Tibial nerve (tissue), 4 donors: ENCODE measurements around the gene CHRM4. TPM values are rescaled to one million over a fixed set of nuclear protein-coding genes. Genes with fewer than 3 reads are reported as not detected.
A peak's percentile ranks its signal among the peaks of the same experiment; 100 is the strongest.

Source experiments
- DNase-seq, 2 donors: peaks; one replicate each; pipeline ENCODE4 v3.0.0-alpha.2; 2019; ENCODE audit warnings: low spot score in 2 of 2
- H3K27ac ChIP-seq, 4 donors: fragments of 200-600 bp; sonication (generic) in 3 of 4; one replicate each; pipeline ENCODE4 v1.5.1; 2017 to 2019; ENCODE audit warnings: mild to moderate bottlenecking in 1 of 4
- H3K27me3 ChIP-seq, 2 donors: fragments of 200-600 bp; sonication (generic) in 1 of 2; one replicate each; pipeline versions ENCODE4 v1.5.1 to v1.6.0; 2017 to 2019
- H3K36me3 ChIP-seq, 3 donors: fragments of 200-600 bp; sonication (generic); one replicate each; pipeline ENCODE4 v1.5.1; 2018 to 2019
- H3K4me1 ChIP-seq, 4 donors: fragments of 200-600 bp; sonication (generic) in 3 of 4; one replicate each; pipeline ENCODE4 v1.5.1; 2017 to 2019
- H3K4me3 ChIP-seq, 4 donors: fragments of 200-600 bp; sonication (generic) in 3 of 4; one replicate each; pipeline ENCODE4 v1.5.1; 2017 to 2019; ENCODE audit warnings: mild to moderate bottlenecking in 1 of 4, moderate library complexity in 1 of 4
- H3K9me3 ChIP-seq, 4 donors: fragments of 200-600 bp; sonication (generic) in 3 of 4; one replicate each; pipeline ENCODE4 v1.5.1; 2017 to 2019
- CTCF ChIP-seq, 5 experiments: fragments of 200-600 bp in 3 of 5; fragments of 450-650 bp in 2 of 5; sonication (generic) in 3 of 5; IDR thresholded peaks; one replicate each; pipeline ENCODE4 v1.5.1; 2016 to 2019; ENCODE audit warnings: antibody characterized with exemption in 5 of 5, mild to moderate bottlenecking in 3 of 5, moderate library complexity in 2 of 5
- EP300 ChIP-seq, 2 donors: sonication (generic); formaldehyde crosslinking; IDR thresholded peaks; one replicate each; pipeline ENCODE4 v1.6.1; 2017; ENCODE audit warnings: antibody characterized with exemption in 2 of 2, mild to moderate bottlenecking in 1 of 2
- POLR2A ChIP-seq, 2 donors: fragments of 450-650 bp; IDR thresholded peaks; one replicate each; pipeline ENCODE4 v1.6.1; 2017; ENCODE audit warnings: antibody characterized with exemption in 2 of 2, mild to moderate bottlenecking in 2 of 2, moderate library complexity in 2 of 2
- WGBS, 2 donors: methylation state at CpG; one replicate each; pipeline ENCODE4 v1.1.5; 2018; 5-methylcytosine and 5-hydroxymethylcytosine counted together
- total RNA-seq, 4 donors: library from RNA; depleted of rRNA; stranded (reverse); fragments of >200 nt; gene quantifications; one replicate each; pipeline ENCODE4 v1.1.0, GENCODE V29; 2016

Gene CHRM4
- total RNA-seq, 4 donors from 2014 or later = 1.2 TPM; not detected in 3

GRCh38 chr11:46345881-46346484 is 45.6 kb downstream of the CHRM4 start:
- H3K4me1 ChIP-seq = peaks cover 0 to 46% (median 18%) of the 10 kb centered on the region in 4 donors
- H3K27me3 ChIP-seq = no peaks in the 10 kb centered on the region
- H3K4me3 ChIP-seq = peak overlapping the region; percentile 12 to 91 (median 26)
- 72 to 82% methylated on average over 8 to 10 of the region's 10 CpGs for WGBS, 2 donors
- no peaks in the 10 kb centered on the region for H3K36me3 ChIP-seq
- H3K27ac ChIP-seq = peak overlapping the region in 2 of 4 donors; percentile 65 to 67
- DNase-seq = no peak
- TF ChIP-seq CTCF (IDR thresholded peaks at IDR 0.05) (no peak), EP300 (IDR thresholded peaks at IDR 0.05) (no peak), POLR2A (IDR thresholded peaks at IDR 0.05) (no peak)
- no peaks in the 10 kb centered on the region for H3K9me3 ChIP-seq

- 38 to 80% methylated on average over 1 to 20 of the region's 20 CpGs for WGBS, 2 donors
- H3K9me3 ChIP-seq = no peaks in the 10 kb centered on the region
- no peaks in the 10 kb centered on the region for H3K27me3 ChIP-seq
- no peak for DNase-seq
- no peaks in the 10 kb centered on the region for H3K36me3 ChIP-seq
- peak overlapping the region; percentile 12 to 91 (median 26) for H3K4me3 ChIP-seq
- peaks cover 0 to 38% (median 17%) of the 10 kb centered on the region in 4 donors for H3K4me1 ChIP-seq
- TF ChIP-seq CTCF (IDR thresholded peaks at IDR 0.05) = no peak
- no peak for TF ChIP-seq EP300 (IDR thresholded peaks at IDR 0.05)
- no peak for TF ChIP-seq POLR2A (IDR thresholded peaks at IDR 0.05)
- H3K27ac ChIP-seq = peak overlapping the region in 3 of 4 donors; percentile 40 to 67 (median 65)
Measured at GRCh38 chr11:46345131-46345597, 46.4 kb downstream of the CHRM4 start.

GRCh38 chr11:46343520-46343919 is 48.1 kb downstream of the CHRM4 start:
- Histone ChIP-seq H3K27me3 (no peaks in the 10 kb centered on the region), H3K36me3 (no peaks in the 10 kb centered on the region), H3K4me1 (peaks cover 0 to 33% (median 7%) of the 10 kb centered on the region in 4 donors), H3K9me3 (no peaks in the 10 kb centered on the region), H3K27ac (no peak overlapping the region), H3K4me3 (no peak overlapping the region)
- TF ChIP-seq CTCF (IDR thresholded peaks at IDR 0.05) = no peak
- no peak for TF ChIP-seq EP300 (IDR thresholded peaks at IDR 0.05)
- no peak for TF ChIP-seq POLR2A (IDR thresholded peaks at IDR 0.05)
- WGBS, 2 donors = 65 to 76% methylated on average over 3 of the region's 3 CpGs
- no peak for DNase-seq

GRCh38 chr11:46342239-46342638 is 49.3 kb downstream of the CHRM4 start:
- TF ChIP-seq EP300 (IDR thresholded peaks at IDR 0.05) = no peak
- no peak for TF ChIP-seq POLR2A (IDR thresholded peaks at IDR 0.05)
- TF ChIP-seq CTCF (IDR thresholded peaks at IDR 0.05) = no peak
- DNase-seq = no peak
- peaks cover 0 to 6% of the 10 kb centered on the region in 2 donors for H3K27me3 ChIP-seq
- H3K9me3 ChIP-seq = no peaks in the 10 kb centered on the region
- H3K4me3 ChIP-seq = no peak overlapping the region
- H3K4me1 ChIP-seq = peaks cover 0 to 25% (median 0%) of the 10 kb centered on the region in 4 donors
- no peak overlapping the region for H3K27ac ChIP-seq
- 41 to 43% methylated on average over 4 to 5 of the region's 5 CpGs for WGBS, 2 donors
- H3K36me3 ChIP-seq = no peaks in the 10 kb centered on the region

GRCh38 chr11:46341454-46341853 is 50.1 kb downstream of the CHRM4 start:
- TF ChIP-seq CTCF (IDR thresholded peaks at IDR 0.05) (no peak), EP300 (IDR thresholded peaks at IDR 0.05) (no peak), POLR2A (IDR thresholded peaks at IDR 0.05) (no peak)
- 93 to 95% methylated on average over 3 of the region's 3 CpGs for WGBS, 2 donors
- Histone ChIP-seq H3K27me3 (peaks cover 0 to 6% of the 10 kb centered on the region in 2 donors), H3K4me3 (no peak overlapping the region), H3K27ac (no peak overlapping the region), H3K36me3 (no peaks in the 10 kb centered on the region), H3K9me3 (no peaks in the 10 kb centered on the region), H3K4me1 (peaks cover 0 to 19% (median 0%) of the 10 kb centered on the region in 4 donors)
- no peak for DNase-seq
